Astrocyte (in vitro differentiated cells and primary cell): ENCODE measurements around the gene PLB1. TPM values are rescaled to one million over a fixed set of nuclear protein-coding genes. Genes with fewer than 3 reads are reported as not detected.

ENCODE experiments used
- DNase-seq: peaks from one replicate; pipeline ENCODE4 v3.0.0-alpha.2; 2010; ENCODE audit warnings: low read depth
- FAIRE-seq: peaks from 2 replicates; lab custom pipeline; 2011; peaks lifted over from hg19 to GRCh38; lab: Jason Lieb, UNC
- H2AFZ ChIP-seq: 2 replicates; pipeline ENCODE4 v1.6.0; 2012; ENCODE audit warnings: low read depth, low read length, inconsistent platforms
- H3K27ac ChIP-seq: 2 replicates; pipeline ENCODE4 v1.5.1; 2011; ENCODE audit warnings: low read depth, low read length, inconsistent platforms
- H3K27me3 ChIP-seq: 2 replicates; pipeline ENCODE4 v1.6.0; 2011; ENCODE audit warnings: low read length, inconsistent platforms; ENCODE audit not compliant: insufficient read depth
- H3K36me3 ChIP-seq: 2 replicates; pipeline ENCODE4 v1.5.1; 2011; ENCODE audit warnings: low read length, inconsistent platforms; ENCODE audit not compliant: insufficient read depth
- H3K4me1 ChIP-seq: 2 replicates; pipeline ENCODE4 v1.5.1; 2011; ENCODE audit warnings: low read length, inconsistent platforms; ENCODE audit not compliant: insufficient read depth
- H3K4me2 ChIP-seq: 2 replicates; pipeline ENCODE4 v1.6.0; 2012; ENCODE audit warnings: low read length, inconsistent platforms
- H3K4me3 ChIP-seq: 2 replicates; pipeline ENCODE4 v1.5.1; 2011; ENCODE audit warnings: low read depth, mild to moderate bottlenecking, low read length, inconsistent platforms; ENCODE audit not compliant: insufficient read depth
- H3K79me2 ChIP-seq: 2 replicates; pipeline ENCODE4 v1.6.0; 2012; ENCODE audit warnings: mild to moderate bottlenecking, low read length, inconsistent platforms; ENCODE audit not compliant: insufficient read depth
- H3K9ac ChIP-seq: 2 replicates; pipeline ENCODE4 v1.6.0; 2012; ENCODE audit warnings: mild to moderate bottlenecking, low read length, inconsistent platforms
- H3K9me3 ChIP-seq: 2 replicates; pipeline ENCODE4 v1.5.1; 2012; ENCODE audit warnings: low read depth, mild to moderate bottlenecking, low read length, inconsistent platforms; ENCODE audit not compliant: insufficient read depth
- H4K20me1 ChIP-seq: 2 replicates; pipeline ENCODE4 v1.6.0; 2012; ENCODE audit warnings: low read length, inconsistent platforms; ENCODE audit not compliant: insufficient read depth
- H3K27ac Mint-ChIP-seq: one replicate; pipeline ENCODE4 v1.8.0; 2021; ENCODE audit warnings: mild to moderate bottlenecking, mixed read lengths; ENCODE audit not compliant: unreplicated experiment
- H3K27me3 Mint-ChIP-seq: one replicate; pipeline ENCODE4 v1.8.0; 2021; ENCODE audit warnings: low read depth, mixed read lengths; ENCODE audit not compliant: unreplicated experiment
- H3K36me3 Mint-ChIP-seq: one replicate; pipeline ENCODE4 v1.8.0; 2021; ENCODE audit warnings: low read depth, mixed read lengths; ENCODE audit not compliant: unreplicated experiment
- H3K4me1 Mint-ChIP-seq: one replicate; pipeline ENCODE4 v1.8.0; 2021; ENCODE audit warnings: low read depth, mixed read lengths; ENCODE audit not compliant: unreplicated experiment
- H3K4me3 Mint-ChIP-seq: one replicate; pipeline ENCODE4 v1.8.0; 2021; ENCODE audit warnings: mild to moderate bottlenecking, moderate library complexity, mixed read lengths; ENCODE audit not compliant: unreplicated experiment
- H3K9me3 Mint-ChIP-seq: one replicate; pipeline ENCODE4 v1.8.0; 2021; ENCODE audit warnings: mild to moderate bottlenecking, mixed read lengths; ENCODE audit not compliant: unreplicated experiment
- CTCF ChIP-seq: IDR thresholded peaks from 2 replicates; pipeline ENCODE4 v1.5.1; 2011; ENCODE audit warnings: low read depth, mild to moderate bottlenecking, inconsistent platforms, low read length, moderate library complexity; ENCODE audit not compliant: insufficient read depth
- EZH2 ChIP-seq: IDR thresholded peaks from 2 replicates; pipeline ENCODE4 v1.6.1; 2012; ENCODE audit warnings: mild to moderate bottlenecking, low read length, inconsistent platforms; ENCODE audit not compliant: insufficient read depth
- total RNA-seq: library from RNA; stranded (reverse); gene quantifications from 2 replicates; pipeline ENCODE4 v1.2.1, GENCODE V29; 2021

Gene PLB1
- total RNA-seq, 1 donor from 2014 or later: 0.98 TPM

- H3K9ac ChIP-seq: no peak overlapping the region
- H3K27me3 Mint-ChIP-seq: no peaks in the 10 kb centered on the region
- H3K79me2 ChIP-seq: no peaks in the 10 kb centered on the region
- no peaks in the 10 kb centered on the region for H4K20me1 ChIP-seq
- no peaks in the 10 kb centered on the region for H3K9me3 ChIP-seq
- H3K36me3 Mint-ChIP-seq: peaks cover 1% of the 10 kb centered on the region
- H3K36me3 ChIP-seq: no peaks in the 10 kb centered on the region
- no peak overlapping the region for H3K27ac Mint-ChIP-seq
- H3K4me2 ChIP-seq: no peak overlapping the region
- DNase-seq (no peak), FAIRE-seq (no peak)
- peaks cover 15% of the 10 kb centered on the region for H3K4me1 ChIP-seq
- H3K4me3 Mint-ChIP-seq: no peak overlapping the region
- no peaks in the 10 kb centered on the region for H3K27me3 ChIP-seq
- peaks cover 37% of the 10 kb centered on the region for H3K4me1 Mint-ChIP-seq
- no peak overlapping the region for H3K27ac ChIP-seq
- no peak for TF ChIP-seq EZH2
- no peak for TF ChIP-seq CTCF
- no peak overlapping the region for H2AFZ ChIP-seq
- peaks cover under 1% of the 10 kb centered on the region for H3K9me3 Mint-ChIP-seq
- H3K4me3 ChIP-seq: no peak overlapping the region
Observed at GRCh38 chr2:28632791-28633190, 136.9 kb downstream of the PLB1 start.

- Mint-ChIP-seq H3K27me3 (peaks cover 2% of the 10 kb centered on the region), H3K9me3 (peaks cover under 1% of the 10 kb centered on the region), H3K4me1 (peaks cover 37% of the 10 kb centered on the region), H3K27ac (peak overlapping the region; percentile 96), H3K4me3 (no peak overlapping the region), H3K36me3 (peaks cover 4% of the 10 kb centered on the region)
- Histone ChIP-seq H3K9ac (no peak overlapping the region), H3K4me1 (peaks cover 11% of the 10 kb centered on the region), H3K36me3 (no peaks in the 10 kb centered on the region), H2AFZ (peak overlapping the region; percentile 12), H3K27ac (peak overlapping the region; percentile 40), H3K9me3 (no peaks in the 10 kb centered on the region), H3K4me3 (no peak overlapping the region), H3K27me3 (no peaks in the 10 kb centered on the region), H4K20me1 (no peaks in the 10 kb centered on the region), H3K4me2 (peak overlapping the region; percentile 48), H3K79me2 (no peaks in the 10 kb centered on the region)
- no peak for DNase-seq
- no peak for FAIRE-seq
- no peak for TF ChIP-seq EZH2
- no peak for TF ChIP-seq CTCF
Observed at GRCh38 chr2:28633204-28633603, 137.3 kb downstream of the PLB1 start.

- Histone ChIP-seq H3K9me3 (no peaks in the 10 kb centered on the region), H3K4me1 (peaks cover 11% of the 10 kb centered on the region), H2AFZ (peak overlapping the region; percentile 12), H3K27ac (peak overlapping the region; percentile 40), H3K4me3 (no peak overlapping the region), H3K27me3 (no peaks in the 10 kb centered on the region), H4K20me1 (no peaks in the 10 kb centered on the region), H3K9ac (no peak overlapping the region), H3K36me3 (no peaks in the 10 kb centered on the region), H3K79me2 (no peaks in the 10 kb centered on the region), H3K4me2 (peak overlapping the region; percentile 48)
- DNase-seq: peak; percentile 86
- Mint-ChIP-seq H3K4me1 (peaks cover 40% of the 10 kb centered on the region), H3K36me3 (peaks cover 4% of the 10 kb centered on the region), H3K4me3 (peak overlapping the region; percentile 68), H3K27me3 (peaks cover 6% of the 10 kb centered on the region), H3K9me3 (peaks cover 2% of the 10 kb centered on the region), H3K27ac (peak overlapping the region; percentile 96)
- no peak for TF ChIP-seq CTCF
- TF ChIP-seq EZH2: no peak
- FAIRE-seq: no peak
Observed at GRCh38 chr2:28633746-28634145, 137.9 kb downstream of the PLB1 start.
